H1 (cell line): ENCODE data around the gene CRX. TPM values are rescaled to one million over a fixed set of nuclear protein-coding genes. Genes with fewer than 3 reads are reported as not detected.
"Not testable (repeated sequence)": the region's sequence is repeated elsewhere in the genome, so short reads cannot be mapped to it uniquely, and the experiment has no call there.

Source experiments
- CTCF ChIA-PET: fragments of 300-600 bp; sonication (Branson Sonifier 250); formaldehyde crosslinking; loops from one replicate; lab custom pipeline; 2021; ENCODE audit not compliant: partially characterized antibody; lab: Charles Lee
- POLR2A ChIA-PET: fragments of 300-600 bp; sonication (Branson Sonifier 250); formaldehyde crosslinking; loops from one replicate; lab custom pipeline; 2021; ENCODE audit warnings: inconsistent platforms; ENCODE audit not compliant: partially characterized antibody; lab: Charles Lee
- DNase-seq, 2 experiments: peaks; one replicate each; pipeline versions ENCODE4 v3.0.0 to v3.0.0-alpha.2; 2010 to 2022; ENCODE audit warnings: low spot score in 2 of 2, low read depth in 1 of 2, mixed read lengths in 1 of 2
- FAIRE-seq: peaks from 2 replicates; lab custom pipeline; 2011; peaks lifted over from hg19 to GRCh38; lab: Jason Lieb, UNC
- H2AFZ ChIP-seq: 2 replicates; pipeline ENCODE4 v1.8.1; 2012; ENCODE audit warnings: low read length, inconsistent platforms
- H2AK5ac ChIP-seq: 2 replicates; pipeline ENCODE4 v1.6.1; 2013; ENCODE audit warnings: low read depth, low read length
- H2BK120ac ChIP-seq: replicated peaks from 2 replicates; pipeline ENCODE3; 2013; ENCODE audit warnings: low read depth, low read length, inconsistent platforms
- H2BK12ac ChIP-seq: 2 replicates; pipeline ENCODE4 v1.6.1; 2013; ENCODE audit warnings: low read depth, low read length
- H2BK15ac ChIP-seq: 2 replicates; pipeline ENCODE4 v1.6.1; 2013; ENCODE audit warnings: low read length
- H2BK20ac ChIP-seq: 2 replicates; pipeline ENCODE4 v1.6.1; 2013; ENCODE audit warnings: low read length
- H2BK5ac ChIP-seq: 2 replicates; pipeline ENCODE4 v1.6.1; 2013; ENCODE audit warnings: low read depth, low read length
- H3K14ac ChIP-seq: 2 replicates; pipeline ENCODE4 v1.6.1; 2013; ENCODE audit warnings: inconsistent platforms; ENCODE audit not compliant: insufficient read length
- H3K18ac ChIP-seq: 2 replicates; pipeline ENCODE4 v1.6.1; 2013; ENCODE audit warnings: low read length; ENCODE audit errors: extremely low read depth
- H3K23ac ChIP-seq: 2 replicates; pipeline ENCODE4 v1.6.1; 2013; ENCODE audit warnings: inconsistent platforms; ENCODE audit not compliant: insufficient read length
- H3K23me2 ChIP-seq: 2 replicates; pipeline ENCODE4 v1.6.1; 2013; ENCODE audit warnings: low read depth, low read length
- H3K27ac ChIP-seq: 2 replicates; pipeline ENCODE4 v1.6.1; 2011; ENCODE audit warnings: low read depth, low read length, inconsistent platforms
- H3K27me3 ChIP-seq, 4 experiments: replicated peaks in 1 of 4; 1 replicate in 1 of 4; 2 replicates in 3 of 4; pipeline versions ENCODE4 v1.6.1 to v1.8.1; 2011 to 2013; ENCODE audit warnings: low read length in 3 of 4, mild to moderate bottlenecking in 3 of 4, inconsistent platforms in 2 of 4, mixed read lengths in 2 of 4, moderate library complexity in 1 of 4; ENCODE audit not compliant: control insufficient read depth in 3 of 4, insufficient read depth in 3 of 4; ENCODE audit errors: extremely low read depth in 1 of 4
- H3K36me3 ChIP-seq, 4 experiments: 2 replicates each; pipeline versions ENCODE4 v1.6.1 to v1.8.1; 2011 to 2013; ENCODE audit warnings: mild to moderate bottlenecking in 4 of 4, low read length in 3 of 4, moderate library complexity in 2 of 4, control low read depth in 1 of 4, inconsistent platforms in 1 of 4; ENCODE audit not compliant: insufficient read depth in 4 of 4, control insufficient read depth in 2 of 4
- H3K4ac ChIP-seq: replicated peaks from 2 replicates; pipeline ENCODE3; 2013; ENCODE audit warnings: low read length, low read depth, mixed read lengths, inconsistent platforms; ENCODE audit not compliant: insufficient read length
- H3K4me1 ChIP-seq, 4 experiments: replicated peaks in 1 of 4; 1 replicate in 1 of 4; 2 replicates in 3 of 4; pipeline versions ENCODE4 v1.6.1 to v1.8.1; 2011 to 2013; ENCODE audit warnings: low read length in 3 of 4, inconsistent platforms in 2 of 4, mixed read lengths in 1 of 4; ENCODE audit not compliant: insufficient read depth in 4 of 4, control insufficient read depth in 3 of 4
- H3K4me2 ChIP-seq, 2 experiments: 2 replicates each; pipeline versions ENCODE4 v1.6.1 to v1.8.1; 2011 to 2013; ENCODE audit warnings: low read depth in 2 of 2, low read length in 2 of 2, control low read depth in 1 of 2, inconsistent platforms in 1 of 2, mild to moderate bottlenecking in 1 of 2; ENCODE audit not compliant: insufficient read depth in 1 of 2
- H3K4me3 ChIP-seq, 4 experiments: fragments of 200-600, 300-600 bp in 1 of 4; sonication (generic), shearing (Covaris generic), sonication (Bioruptor Twin) in 1 of 4; 2 replicates each; pipeline versions ENCODE4 v1.5.1 to v1.8.1; 2011 to 2016; ENCODE audit warnings: low read length in 4 of 4, low read depth in 3 of 4, control low read depth in 2 of 4, inconsistent platforms in 2 of 4, mild to moderate bottlenecking in 2 of 4, mixed read lengths in 1 of 4, moderate library complexity in 1 of 4; ENCODE audit not compliant: insufficient read depth in 2 of 4; ENCODE audit errors: extremely low read depth in 1 of 4
- H3K56ac ChIP-seq: replicated peaks from 2 replicates; pipeline ENCODE3; 2013; ENCODE audit warnings: low read depth, mild to moderate bottlenecking, mixed read lengths, low read length, inconsistent platforms; ENCODE audit not compliant: insufficient read length
- H3K79me1 ChIP-seq: 2 replicates; pipeline ENCODE4 v1.6.1; 2013; ENCODE audit warnings: low read depth, low read length, control low read depth
- H3K79me2 ChIP-seq, 2 experiments: 2 replicates each; pipeline versions ENCODE4 v1.6.1 to v1.8.1; 2012 to 2013; ENCODE audit warnings: low read length in 2 of 2, mild to moderate bottlenecking in 2 of 2, inconsistent platforms in 1 of 2; ENCODE audit not compliant: insufficient read depth in 2 of 2, control insufficient read depth in 1 of 2
- H3K9ac ChIP-seq, 4 experiments: replicated peaks in 1 of 4; 1 replicate in 1 of 4; 2 replicates in 3 of 4; pipeline versions ENCODE4 v1.6.1 to v1.8.1; 2011 to 2013; ENCODE audit warnings: low read depth in 3 of 4, low read length in 3 of 4, control low read depth in 2 of 4, mild to moderate bottlenecking in 2 of 4, moderate library complexity in 2 of 4, inconsistent platforms in 1 of 4; ENCODE audit errors: extremely low read depth in 1 of 4
- H3K9me3 ChIP-seq, 2 experiments: 2 replicates each; pipeline versions ENCODE4 v1.6.1 to v1.8.1; 2012 to 2013; ENCODE audit warnings: mild to moderate bottlenecking in 2 of 2, moderate library complexity in 2 of 2, control low read depth in 1 of 2, inconsistent platforms in 1 of 2, low read depth in 1 of 2, low read length in 1 of 2, mixed read lengths in 1 of 2; ENCODE audit not compliant: insufficient read depth in 2 of 2
- H4K20me1 ChIP-seq, 2 experiments: replicated peaks in 1 of 2; 2 replicates each; pipeline versions ENCODE3 to v1.8.1; 2011 to 2013; ENCODE audit warnings: inconsistent platforms in 2 of 2, low read length in 2 of 2, mild to moderate bottlenecking in 1 of 2; ENCODE audit not compliant: insufficient read depth in 2 of 2, control insufficient read depth in 1 of 2
- H4K5ac ChIP-seq: 2 replicates; pipeline ENCODE4 v1.6.1; 2013; ENCODE audit warnings: low read length, low read depth, mixed read lengths, inconsistent platforms; ENCODE audit not compliant: insufficient read length
- H4K8ac ChIP-seq: 2 replicates; pipeline ENCODE4 v1.8.0; 2013; ENCODE audit warnings: mild to moderate bottlenecking, moderate library complexity, low read length, inconsistent platforms; ENCODE audit not compliant: insufficient read depth; ENCODE audit errors: extremely low read depth
- H4K91ac ChIP-seq: replicated peaks from 2 replicates; pipeline ENCODE3; 2013; ENCODE audit warnings: low read length, mixed read lengths, inconsistent platforms; ENCODE audit not compliant: insufficient read length
- WGBS, 2 experiments: shearing (Covaris generic) in 1 of 2; methylation state at CpG; one replicate each; pipeline versions ENCODE4 v1.1.6 to v1.1.7; 2013 to 2015; ENCODE audit warnings: low lambda C conversion rate in 2 of 2, mixed read lengths in 2 of 2, inconsistent platforms in 1 of 2, low coverage in 1 of 2, missing lambda C conversion rate in 1 of 2; ENCODE audit not compliant: insufficient replicate concordance in 2 of 2, insufficient coverage in 1 of 2, insufficient read length in 1 of 2; ENCODE audit errors: extremely low coverage in 1 of 2, missing lambda C conversion rate in 1 of 2; 5-methylcytosine and 5-hydroxymethylcytosine counted together
- polyA plus RNA-seq, 7 experiments: library from polyadenylated mRNA; depleted of rRNA in 3 of 7; stranded (reverse) in 5 of 7; unstranded in 2 of 7; fragments of >200 nt in 5 of 7; fragments of 200-250 nt in 2 of 7; gene quantifications; 1 replicate in 5 of 7; 2 replicates in 1 of 7; 4 replicates in 1 of 7; pipeline versions ENCODE4 v1.2.1 to v1.2.3, GENCODE V29; 2011 to 2013; ENCODE audit warnings: missing spikeins in 2 of 7, mixed read lengths in 2 of 7
- total RNA-seq: library from RNA; stranded (reverse); fragmentation: NEBNext Ultra II Directional; extraction: Animal tissue kit (Norgen Biotek cat#: 25700); gene quantifications from 2 replicates; pipeline ENCODE4 v1.2.1, GENCODE V29; 2021

The CRX gene
- total and polyA plus RNA-seq, 2 of the 8 experiments (the other 6 are each of a cell fraction or from before 2014, with no cell fraction given), result 0.08 TPM; not detected in 1

DNA sequence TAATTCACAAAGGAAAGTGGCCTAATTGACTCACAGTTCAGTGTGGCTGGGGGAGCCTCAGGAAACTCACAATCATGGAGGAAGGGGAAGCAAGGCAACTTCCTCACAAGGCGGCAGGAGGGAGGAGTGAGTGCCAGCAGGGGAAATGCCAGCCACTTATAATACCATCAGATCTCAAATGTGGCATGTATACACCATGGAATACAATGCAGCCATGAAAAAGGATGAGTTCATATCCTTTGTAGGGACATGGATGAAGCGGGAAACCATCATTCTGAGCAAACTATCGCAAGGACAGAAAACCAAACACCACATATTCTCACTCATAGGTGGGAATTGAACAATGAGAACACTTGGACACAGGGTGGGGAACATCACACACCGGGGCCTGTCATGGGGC lies 57.6 kb downstream of the CRX start:
- H3K36me3 ChIP-seq, H3K14ac ChIP-seq, H4K91ac ChIP-seq, H4K5ac ChIP-seq, FAIRE-seq, H3K23me2 ChIP-seq, H3K4me1 ChIP-seq, H3K27me3 ChIP-seq, H4K8ac ChIP-seq, H3K79me2 ChIP-seq, H3K4me2 ChIP-seq, H2AK5ac ChIP-seq, H2BK12ac ChIP-seq, H2BK120ac ChIP-seq, H3K9me3 ChIP-seq, H2BK5ac ChIP-seq, H3K4me3 ChIP-seq, H2AFZ ChIP-seq, H3K9ac ChIP-seq, CTCF ChIA-PET, H3K18ac ChIP-seq, H3K56ac ChIP-seq, POLR2A ChIA-PET, H3K4ac ChIP-seq, H4K20me1 ChIP-seq, DNase-seq, H2BK20ac ChIP-seq, H3K23ac ChIP-seq, H3K79me1 ChIP-seq, H2BK15ac ChIP-seq, H3K27ac ChIP-seq: not testable (repeated sequence)
- whole genome bisulfite sequencing, 2 experiments, result 57% methylated on average over 3 of the region's 4 CpGs; no CpG with 5 or more reads in 1 of the 2 experiments
